WTC11 (cell line): Measurements from ENCODE around the gene ITPR2. TPM values are rescaled to one million over a fixed set of nuclear protein-coding genes. Genes with fewer than 3 reads are reported as not detected.

Experiments
- ATAC-seq: fragments of 200-7000 bp; cut with Tn5 transposase; 2 replicates; pipeline ENCODE4 v1.10.0; 2021; ENCODE audit warnings: mild to moderate bottlenecking, moderate library complexity
- CTCF ChIA-PET: fragments of 300-600 bp; sonication (Branson Sonifier 250); formaldehyde crosslinking; loops from one replicate; lab custom pipeline; 2021; ENCODE audit warnings: antibody characterized with exemption; lab: Charles Lee
- POLR2A ChIA-PET: fragments of 350-600 bp; sonication (Branson Sonifier 250); formaldehyde crosslinking; loops from one replicate; lab custom pipeline; 2021; ENCODE audit warnings: antibody characterized with exemption; lab: Charles Lee
- DNase-seq: peaks from one replicate; pipeline ENCODE4 v3.0.0; 2021; ENCODE audit warnings: low spot score
- H3K27ac Mint-ChIP-seq: 2 replicates; pipeline ENCODE4 v1.8.0; 2021; ENCODE audit warnings: mixed read lengths
- H3K27me3 Mint-ChIP-seq: 2 replicates; pipeline ENCODE4 v1.8.0; 2021; ENCODE audit warnings: low read depth, mild to moderate bottlenecking, moderate library complexity, mixed read lengths
- H3K36me3 Mint-ChIP-seq: 2 replicates; pipeline ENCODE4 v1.8.0; 2021; ENCODE audit warnings: mixed read lengths
- H3K4me1 Mint-ChIP-seq: 2 replicates; pipeline ENCODE4 v1.8.0; 2022; ENCODE audit warnings: mixed read lengths
- H3K4me3 Mint-ChIP-seq: 2 replicates; pipeline ENCODE4 v1.8.0; 2021; ENCODE audit warnings: mild to moderate bottlenecking, moderate library complexity, mixed read lengths
- H3K9me3 Mint-ChIP-seq: 2 replicates; pipeline ENCODE4 v1.8.0; 2021; ENCODE audit warnings: mixed read lengths
- AFF4 ChIP-seq: sonication (generic); formaldehyde crosslinking; IDR thresholded peaks from 2 replicates; pipeline ENCODE4 v1.8.1; 2023; ENCODE audit warnings: mild to moderate bottlenecking, missing genetic modification reagents, borderline replicate concordance
- CREB1 ChIP-seq: sonication (generic); formaldehyde crosslinking; IDR thresholded peaks from 2 replicates; pipeline ENCODE4 v1.8.0; 2023; ENCODE audit warnings: mild to moderate bottlenecking, missing genetic modification reagents
- MXD4 ChIP-seq: fragments of 250-450 bp; sonication (Bioruptor Pico); IDR thresholded peaks from 2 replicates; pipeline ENCODE4 v1.8.0; 2021; ENCODE audit warnings: mild to moderate bottlenecking, moderate library complexity, borderline replicate concordance
- NFE2L1 ChIP-seq: sonication (generic); formaldehyde crosslinking; IDR thresholded peaks from 2 replicates; pipeline ENCODE4 v1.8.1; 2023; ENCODE audit warnings: missing genetic modification reagents
- RELA ChIP-seq: sonication (generic); formaldehyde crosslinking; IDR thresholded peaks from 2 replicates; pipeline ENCODE4 v1.8.1; 2022; ENCODE audit warnings: missing genetic modification reagents, mild to moderate bottlenecking, borderline replicate concordance
- RORB ChIP-seq: fragments of 250-450 bp; sonication (Bioruptor Pico); IDR thresholded peaks from 2 replicates; pipeline ENCODE4 v1.9.0; 2021; ENCODE audit warnings: mild to moderate bottlenecking
- SP1 ChIP-seq: sonication (generic); formaldehyde crosslinking; conservative IDR thresholded peaks from 2 replicates; pipeline ENCODE4 v1.8.1; 2022; ENCODE audit warnings: missing genetic modification reagents
- TEAD1 ChIP-seq: sonication (generic); formaldehyde crosslinking; IDR thresholded peaks from 2 replicates; pipeline ENCODE4 v1.8.0; 2022; ENCODE audit warnings: mild to moderate bottlenecking, missing genetic modification reagents
- ZMAT4 ChIP-seq: fragments of 250-450 bp; sonication (Bioruptor Pico); IDR thresholded peaks from 2 replicates; pipeline ENCODE4 v1.9.0; 2021; ENCODE audit warnings: mild to moderate bottlenecking
- ZNF219 ChIP-seq: sonication (generic); formaldehyde crosslinking; IDR thresholded peaks from 2 replicates; pipeline ENCODE4 v1.8.0; 2023; ENCODE audit warnings: missing genetic modification reagents, mild to moderate bottlenecking, borderline replicate concordance
- ZNF232 ChIP-seq: sonication (generic); formaldehyde crosslinking; IDR thresholded peaks from 2 replicates; pipeline ENCODE4 v1.8.0; 2022; ENCODE audit warnings: mild to moderate bottlenecking, missing genetic modification reagents
- ZNF425 ChIP-seq: fragments of 250-450 bp; sonication (Bioruptor Pico); conservative IDR thresholded peaks from 2 replicates; pipeline ENCODE4 v1.9.0; 2021; ENCODE audit warnings: mild to moderate bottlenecking
- ZNF532 ChIP-seq: fragments of 250-450 bp; sonication (Bioruptor Pico); IDR thresholded peaks from 2 replicates; pipeline ENCODE4 v1.9.0; 2021; ENCODE audit warnings: mild to moderate bottlenecking, borderline replicate concordance
- total RNA-seq: library from RNA; stranded (reverse); gene quantifications from 3 replicates; pipeline ENCODE4 v1.2.3, GENCODE V29; 2021

The ITPR2 gene
- total RNA-seq, 1 experiment from 2014 or later, result 50.7 TPM

DNA sequence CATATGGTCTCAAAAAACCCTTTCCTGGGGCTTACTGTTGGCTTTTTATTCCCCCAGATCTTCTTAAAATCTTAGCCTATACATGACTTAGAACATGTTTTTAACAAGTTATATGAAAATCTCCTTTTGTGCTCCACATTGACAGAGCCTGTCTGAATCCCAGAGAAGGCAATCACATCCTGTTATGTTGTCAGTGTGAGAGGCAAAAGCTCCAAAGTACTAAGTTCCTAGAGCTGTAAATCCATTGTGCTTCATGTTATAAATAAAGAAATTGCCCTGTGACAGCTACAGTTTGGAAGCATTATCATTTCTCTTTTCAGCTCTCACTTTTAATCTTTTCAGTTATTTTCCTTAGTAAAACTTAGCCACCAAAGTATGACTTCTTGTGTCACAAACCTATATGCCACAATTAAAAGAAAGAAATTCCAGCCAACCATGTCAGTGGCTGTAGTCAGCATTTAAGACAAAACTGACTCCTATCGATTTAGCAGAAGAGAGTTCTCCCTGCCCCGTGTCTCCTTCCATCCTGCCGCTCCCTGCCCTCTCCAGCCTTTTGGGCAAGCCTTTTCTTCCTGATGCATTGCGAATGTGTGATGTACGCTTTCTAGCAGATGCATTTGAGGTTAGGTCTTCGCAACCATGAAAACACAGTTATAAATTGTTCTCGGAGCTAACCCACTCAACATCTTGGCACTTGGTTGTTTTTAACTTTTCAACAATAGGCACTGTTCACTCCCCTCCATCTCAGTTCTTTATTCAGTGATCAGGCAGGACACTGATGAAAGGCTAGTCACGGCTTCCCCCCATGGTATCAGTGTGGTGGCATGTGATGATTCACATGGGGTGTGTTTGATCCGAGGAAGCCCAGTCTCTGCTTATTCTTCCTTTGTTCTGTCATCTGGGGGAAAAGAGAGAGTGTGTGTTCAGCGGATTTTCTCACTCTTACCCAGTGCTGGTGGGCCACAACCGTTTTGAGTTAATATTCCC is 494.1 kb downstream of the ITPR2 start:
- CTCF ChIA-PET, result no interaction called here
- POLR2A ChIA-PET, result no interaction called here
- ATAC-seq, result no peak

More for the DNA sequence above, 494.1 kb downstream of the ITPR2 start:
- DNase-seq, result no peak
- Mint-ChIP-seq H3K27ac (no peak overlapping the region), H3K36me3 (no peaks in the 10 kb centered on the region; the same call in 1 of the 2 replicates), H3K27me3 (no peaks in the 10 kb centered on the region), H3K9me3 (no peaks in the 10 kb centered on the region), H3K4me1 (peaks cover 13% of the 10 kb centered on the region), H3K4me3 (no peak overlapping the region)
- TF ChIP-seq RELA (no peak), ZNF532 (CRISPR knock-in tag) (no peak), SP1 (CRISPR knock-in tag) (no peak), TEAD1 (CRISPR knock-in tag) (no peak), NFE2L1 (CRISPR knock-in tag) (no peak), ZNF232 (CRISPR knock-in tag) (no peak), MXD4 (CRISPR knock-in tag) (no peak), ZNF425 (CRISPR knock-in tag) (no peak), AFF4 (CRISPR knock-in tag) (no peak), ZNF219 (CRISPR knock-in tag) (no peak), ZMAT4 (CRISPR knock-in tag) (no peak), RORB (CRISPR knock-in tag) (no peak), CREB1 (CRISPR knock-in tag) (no peak)
